BLaER1 treated with 17β-estradiol and CSF1 and Interleukin-3, amounts not matched to agents 10 nM and 100 nM (cell line): Measurements from ENCODE around the gene FBXO41.
A peak's percentile ranks its signal among the peaks of the same experiment; 100 is the strongest.

Source experiments
- H3K27ac ChIP-seq, 11 experiments: shearing (Covaris generic); formaldehyde crosslinking; 2 replicates each; pipeline ENCODE4 v1.8.1; 2022
- H3K27me3 ChIP-seq, 11 experiments: shearing (Covaris generic); formaldehyde crosslinking; 2 replicates each; pipeline ENCODE4 v1.8.1; 2022
- H3K36me3 ChIP-seq, 11 experiments: shearing (Covaris generic); formaldehyde crosslinking; 2 replicates each; pipeline ENCODE4 v1.8.1; 2022
- H3K4me1 ChIP-seq, 10 experiments: shearing (Covaris generic); formaldehyde crosslinking; 2 replicates each; pipeline ENCODE4 v1.8.1; 2022
- H3K4me2 ChIP-seq, 11 experiments: shearing (Covaris generic); formaldehyde crosslinking; 2 replicates each; pipeline ENCODE4 v1.8.1; 2022
- H3K4me3 ChIP-seq, 10 experiments: shearing (Covaris generic); formaldehyde crosslinking; 2 replicates each; pipeline ENCODE4 v1.8.1; 2022
- H3K9ac ChIP-seq, 11 experiments: shearing (Covaris generic); formaldehyde crosslinking; 2 replicates each; pipeline ENCODE4 v1.8.1; 2022
- H3K9me3 ChIP-seq, 11 experiments: shearing (Covaris generic); formaldehyde crosslinking; replicated peaks in 1 of 11; 2 replicates each; pipeline ENCODE4 v1.8.1; 2022
- H4K20me1 ChIP-seq, 11 experiments: shearing (Covaris generic); formaldehyde crosslinking; 2 replicates each; pipeline ENCODE4 v1.8.1; 2022
- Cebpa-rat ChIP-seq, 11 experiments: shearing (Covaris generic); IDR thresholded peaks; 2 replicates each; pipeline ENCODE4 v1.8.1; 2022

FBXO41 gene

GRCh38 chr2:73284296-73285158, at the start of gene FBXO41:
Gene FBXO41, minus strand, starts transcription at chr2:73284478. Its CDS starts 14,848 bp downstream, at chr2:73269630.
- Histone ChIP-seq H3K27me3 (no peaks in the 10 kb centered on the region), H3K36me3 (peaks cover 12 to 30% (median 22%) of the 10 kb centered on the region in 11 experiments; a peak in 21 of 22 replicates), H3K27ac (peak within 1 kb of the TSS; percentile 70 to 99 (median 96)), H3K9ac (peak within 1 kb of the TSS; percentile 88 to 98 (median 94)), H3K4me2 (peak within 1 kb of the TSS; percentile 81 to 99 (median 92)), H3K4me1 (peaks cover 35 to 61% (median 47%) of the 10 kb centered on the region in 10 experiments), H4K20me1 (peaks cover 35 to 42% (median 40%) of the 10 kb centered on the region in 11 experiments; a peak in 20 of 22 replicates), H3K4me3 (peak within 1 kb of the TSS; percentile 84 to 93 (median 89)), H3K9me3 (no peaks in the 10 kb centered on the region)
- TF ChIP-seq Cebpa-rat (IDR thresholded peaks at IDR 0.05): no peak

- Histone ChIP-seq H3K4me1 (peaks cover 0 to 4% (median 0%) of the 10 kb centered on the region in 10 experiments; a peak in 1 of 20 replicates), H3K4me3 (no peak overlapping the region), H4K20me1 (no peaks in the 10 kb centered on the region), H3K4me2 (no peak overlapping the region), H3K9ac (no peak overlapping the region), H3K27ac (no peak overlapping the region), H3K9me3 (peaks cover 9 to 26% (median 17%) of the 10 kb centered on the region in 11 experiments; a peak in 20 of 22 replicates), H3K36me3 (no peaks in the 10 kb centered on the region), H3K27me3 (no peaks in the 10 kb centered on the region)
- no peak for TF ChIP-seq Cebpa-rat (IDR thresholded peaks at IDR 0.05)
Observed at GRCh38 chr2:73334045-73334444, 49.8 kb upstream of the FBXO41 start.

GRCh38 chr2:73333564-73333963, 49.3 kb upstream of the FBXO41 start:
- no peak overlapping the region for H3K4me2 ChIP-seq
- TF ChIP-seq Cebpa-rat (IDR thresholded peaks at IDR 0.05): no peak
- no peaks in the 10 kb centered on the region for H3K27me3 ChIP-seq
- peaks cover 0 to 4% (median 0%) of the 10 kb centered on the region in 10 experiments; a peak in 1 of 20 replicates for H3K4me1 ChIP-seq
- no peak overlapping the region for H3K4me3 ChIP-seq
- H4K20me1 ChIP-seq: no peaks in the 10 kb centered on the region
- H3K9me3 ChIP-seq: peaks cover 9 to 26% (median 17%) of the 10 kb centered on the region in 11 experiments; a peak in 20 of 22 replicates
- H3K9ac ChIP-seq: no peak overlapping the region
- H3K36me3 ChIP-seq: no peaks in the 10 kb centered on the region
- H3K27ac ChIP-seq: no peak overlapping the region

GRCh38 chr2:73324126-73324725, 39.9 kb upstream of the FBXO41 start:
- Histone ChIP-seq H3K4me2 (no peak overlapping the region), H3K27me3 (no peaks in the 10 kb centered on the region), H3K27ac (no peak overlapping the region), H3K4me3 (no peak overlapping the region), H3K36me3 (no peaks in the 10 kb centered on the region), H3K9ac (no peak overlapping the region), H3K4me1 (no peaks in the 10 kb centered on the region), H4K20me1 (no peaks in the 10 kb centered on the region), H3K9me3 (peaks cover 0 to 2% (median under 1%) of the 10 kb centered on the region in 11 experiments; a peak in 6 of 22 replicates)
- TF ChIP-seq Cebpa-rat (IDR thresholded peaks at IDR 0.05): no peak

GRCh38 chr2:73323551-73323950, 39.3 kb upstream of the FBXO41 start:
- Histone ChIP-seq H3K4me2 (no peak overlapping the region), H3K4me1 (no peaks in the 10 kb centered on the region), H3K27ac (no peak overlapping the region), H3K36me3 (no peaks in the 10 kb centered on the region), H3K27me3 (no peaks in the 10 kb centered on the region), H4K20me1 (no peaks in the 10 kb centered on the region), H3K9ac (no peak overlapping the region), H3K9me3 (no peaks in the 10 kb centered on the region), H3K4me3 (no peak overlapping the region)
- no peak for TF ChIP-seq Cebpa-rat (IDR thresholded peaks at IDR 0.05)

- no peak for TF ChIP-seq Cebpa-rat (IDR thresholded peaks at IDR 0.05)
- H3K9me3 ChIP-seq: 0 out of 22 replicates have a peak, but pooled peaks cover 0 to 3% (median 0%) of the 10 kb centered on the region in 11 experiments
- peaks cover 0 to 6% (median 0%) of the 10 kb centered on the region in 10 experiments; a peak in 1 of 20 replicates for H3K4me1 ChIP-seq
- H3K9ac ChIP-seq: no peak overlapping the region
- H3K4me3 ChIP-seq: no peak overlapping the region
- H3K27me3 ChIP-seq: no peaks in the 10 kb centered on the region
- H3K27ac ChIP-seq: no peak overlapping the region
- no peak overlapping the region for H3K4me2 ChIP-seq
- no peaks in the 10 kb centered on the region for H3K36me3 ChIP-seq
- no peaks in the 10 kb centered on the region for H4K20me1 ChIP-seq
Observed at GRCh38 chr2:73314441-73314840, 30.2 kb upstream of the FBXO41 start.

GRCh38 chr2:73307720-73308119, 23.4 kb upstream of the FBXO41 start:
- H3K36me3 ChIP-seq: no peaks in the 10 kb centered on the region
- H3K27ac ChIP-seq: no peak overlapping the region
- H3K4me1 ChIP-seq: no peaks in the 10 kb centered on the region
- H3K4me3 ChIP-seq: no peak overlapping the region
- no peak for TF ChIP-seq Cebpa-rat (IDR thresholded peaks at IDR 0.05)
- no peak overlapping the region for H3K9ac ChIP-seq
- H3K27me3 ChIP-seq: no peaks in the 10 kb centered on the region
- 0 out of 22 replicates have a peak, but pooled peaks cover 0 to 3% (median 0%) of the 10 kb centered on the region in 11 experiments for H3K9me3 ChIP-seq
- no peaks in the 10 kb centered on the region for H4K20me1 ChIP-seq
- H3K4me2 ChIP-seq: no peak overlapping the region

- H3K36me3 ChIP-seq: no peaks in the 10 kb centered on the region
- no peaks in the 10 kb centered on the region for H3K9me3 ChIP-seq
- H3K9ac ChIP-seq: no peak overlapping the region
- peaks cover 0 to 1% (median 0%) of the 10 kb centered on the region in 11 experiments; a peak in 1 of 22 replicates for H3K27me3 ChIP-seq
- no peaks in the 10 kb centered on the region for H3K4me1 ChIP-seq
- no peak for TF ChIP-seq Cebpa-rat (IDR thresholded peaks at IDR 0.05)
- H3K4me3 ChIP-seq: no peak overlapping the region
- no peaks in the 10 kb centered on the region for H4K20me1 ChIP-seq
- H3K27ac ChIP-seq: no peak overlapping the region
- no peak overlapping the region for H3K4me2 ChIP-seq
Observed at GRCh38 chr2:73301636-73302035, 17.4 kb upstream of the FBXO41 start.

- no peak for TF ChIP-seq Cebpa-rat (IDR thresholded peaks at IDR 0.05)
- Histone ChIP-seq H3K36me3 (no peaks in the 10 kb centered on the region), H3K27ac (no peak overlapping the region), H3K4me1 (no peaks in the 10 kb centered on the region), H3K9me3 (no peaks in the 10 kb centered on the region), H3K4me2 (0 out of 22 replicates have a peak overlapping the region, but pooled peaks of 1 of the 11 experiments have one; percentile 1), H3K27me3 (peaks cover 0 to 9% (median 0%) of the 10 kb centered on the region in 11 experiments; a peak in 3 of 22 replicates), H3K9ac (no peak overlapping the region), H4K20me1 (no peaks in the 10 kb centered on the region), H3K4me3 (no peak overlapping the region)
Observed at GRCh38 chr2:73300926-73301325, 16.6 kb upstream of the FBXO41 start.
